GM23248 (cell line): ENCODE data around the gene SMAP2.

Source experiments
- EZH2 ChIP-seq: fragments of 200-600 bp; sonication (generic); IDR thresholded peaks from 2 replicates; pipeline ENCODE4 v1.6.1; 2018; ENCODE audit warnings: antibody characterized with exemption, mild to moderate bottlenecking; ENCODE audit not compliant: insufficient read depth, poor library complexity, severe bottlenecking
- EZH2phosphoT487 ChIP-seq: fragments of 200-600 bp; sonication (generic); IDR thresholded peaks from 2 replicates; pipeline ENCODE4 v1.6.1; 2018; ENCODE audit warnings: antibody characterized with exemption, moderate library complexity, mild to moderate bottlenecking, low read depth; ENCODE audit not compliant: insufficient read depth

DNA sequence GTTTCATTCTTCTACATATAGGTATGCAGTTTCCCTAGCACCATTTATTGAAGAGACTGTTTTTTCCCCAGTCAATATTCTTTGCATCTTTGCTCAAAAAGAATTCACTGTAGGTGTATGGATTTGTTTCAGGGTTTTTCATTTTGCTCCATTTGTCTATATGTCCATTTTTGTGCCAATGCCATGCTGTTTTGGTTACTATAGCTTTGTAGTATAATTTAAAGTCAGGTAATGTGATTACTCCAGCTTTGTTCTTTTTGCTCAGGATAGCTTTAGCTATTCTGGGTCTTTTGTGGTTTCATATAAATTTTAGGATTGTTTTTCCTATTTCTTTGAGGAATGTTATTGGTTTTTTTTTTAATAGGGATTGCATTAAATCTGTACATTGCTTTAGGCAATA lies 15.9 kb upstream of the SMAP2 start:
- TF ChIP-seq EZH2 (no peak), EZH2phosphoT487 (no peak)
